Renal cortex interstitium (tissue), 11 donors: Measurements from ENCODE around the gene ABCB6. TPM values are rescaled to one million over a fixed set of nuclear protein-coding genes. Genes with fewer than 3 reads are reported as not detected.

Experiments used
- DNase-seq, 11 donors: peaks; one replicate each; pipeline ENCODE4 v3.0.0-alpha.2; 2013; ENCODE audit warnings: low read depth in 9 of 11, low spot score in 4 of 11; ENCODE audit errors: extremely low read depth in 1 of 11
- polyA plus RNA-seq, 3 donors: library from polyadenylated mRNA; unstranded; fragments of 120-200 nt; gene quantifications; one replicate each; pipeline ENCODE4 v1.2.1, GENCODE V29; 2013; ENCODE audit not compliant: insufficient read length in 3 of 3

The ABCB6 gene
- polyA plus RNA-seq, 3 donors, result 42.1 to 50.2 (median 44.7) TPM

DNA sequence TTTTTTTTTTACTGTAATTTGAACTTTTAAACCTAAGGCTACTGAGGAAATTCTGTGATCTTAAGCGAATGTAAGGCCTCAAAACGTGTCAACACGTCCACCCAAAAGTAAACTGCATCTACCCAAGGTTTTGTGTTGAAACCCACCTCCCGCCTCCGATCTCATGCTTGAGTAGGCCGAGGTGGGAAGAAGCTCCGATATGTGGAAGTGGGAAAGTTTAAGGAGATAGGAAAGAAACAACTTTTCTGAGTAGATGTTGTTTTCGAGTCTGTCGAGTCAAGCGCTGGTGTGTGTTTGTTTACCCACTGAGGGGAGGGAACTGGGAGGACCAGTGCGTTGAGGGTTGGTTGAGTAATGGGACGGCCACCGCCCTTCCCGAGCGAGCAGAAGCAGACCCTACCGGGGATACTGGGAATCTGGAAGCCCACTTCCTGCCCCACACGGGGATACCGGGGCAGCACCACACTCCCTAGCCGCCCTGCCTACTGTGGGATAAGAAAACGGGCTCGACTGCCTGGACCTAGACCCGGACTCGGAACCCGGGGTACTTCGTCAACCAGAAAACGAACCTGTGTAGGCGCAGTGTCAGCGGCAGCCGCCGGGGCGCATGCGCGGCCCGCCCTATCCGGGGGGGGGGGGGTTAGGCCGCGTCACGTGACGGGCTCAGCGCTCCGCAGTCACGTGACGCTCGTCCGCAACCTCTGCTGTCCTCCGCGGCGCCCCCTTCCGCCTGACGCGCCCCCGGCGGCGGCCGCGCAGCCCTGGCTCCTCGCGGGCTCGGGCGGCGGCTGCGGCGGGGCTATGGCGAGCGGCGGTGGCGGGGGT lies 41.0 kb downstream of the ABCB6 start, which contains the start of gene RETREG2:
Gene RETREG2, plus strand, starts transcription at position 724 of the 825 bp plus-strand sequence. Its CDS starts 78 bp downstream, at position 802.
- peak in 10 of 11 donors; percentile 66 to 86 (median 80) for DNase-seq

DNA sequence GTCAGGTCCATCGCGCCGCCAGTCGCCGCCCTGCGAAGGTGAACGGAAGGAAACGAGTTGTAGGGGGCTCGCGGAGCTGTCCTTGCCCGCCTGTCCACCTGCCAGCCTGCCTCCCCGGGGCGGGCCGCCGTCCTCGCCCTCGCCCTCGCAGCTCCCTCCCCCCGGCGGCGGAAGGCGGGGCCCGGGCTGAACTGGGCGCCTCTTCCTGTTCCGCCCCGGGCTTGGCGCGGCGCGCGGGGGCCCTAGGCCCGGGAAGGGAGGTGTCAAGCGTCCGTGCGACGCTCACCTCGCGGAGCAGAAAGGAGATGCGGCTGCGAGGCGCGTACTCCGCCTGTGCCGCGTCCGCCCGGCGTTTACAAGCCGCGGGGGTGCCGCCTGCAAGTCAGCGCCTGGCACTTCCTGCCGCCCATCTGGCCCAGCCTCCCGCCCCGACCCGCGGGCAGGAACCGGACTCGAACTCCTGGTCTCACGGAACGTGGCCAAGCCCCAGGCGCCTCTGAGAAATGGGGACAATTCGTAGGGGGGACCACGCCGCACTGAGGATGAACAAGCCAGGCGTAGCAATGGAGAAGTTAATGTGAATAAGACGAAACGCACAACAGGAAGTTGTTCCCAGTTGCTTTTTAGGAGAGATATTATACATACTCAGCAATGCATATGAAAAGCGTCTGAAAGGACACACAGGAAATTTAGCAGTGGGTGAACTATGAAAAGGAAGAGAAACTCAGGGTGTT lies 41.8 kb downstream of the ABCB6 start, which contains the start of gene CNPPD1:
Gene CNPPD1, minus strand, starts transcription at position 108 of the 734 bp plus-strand sequence. Its CDS starts 97 bp downstream, at position 11.
- peak in 9 of 11 donors; percentile 50 to 78 (median 67) for DNase-seq

DNA sequence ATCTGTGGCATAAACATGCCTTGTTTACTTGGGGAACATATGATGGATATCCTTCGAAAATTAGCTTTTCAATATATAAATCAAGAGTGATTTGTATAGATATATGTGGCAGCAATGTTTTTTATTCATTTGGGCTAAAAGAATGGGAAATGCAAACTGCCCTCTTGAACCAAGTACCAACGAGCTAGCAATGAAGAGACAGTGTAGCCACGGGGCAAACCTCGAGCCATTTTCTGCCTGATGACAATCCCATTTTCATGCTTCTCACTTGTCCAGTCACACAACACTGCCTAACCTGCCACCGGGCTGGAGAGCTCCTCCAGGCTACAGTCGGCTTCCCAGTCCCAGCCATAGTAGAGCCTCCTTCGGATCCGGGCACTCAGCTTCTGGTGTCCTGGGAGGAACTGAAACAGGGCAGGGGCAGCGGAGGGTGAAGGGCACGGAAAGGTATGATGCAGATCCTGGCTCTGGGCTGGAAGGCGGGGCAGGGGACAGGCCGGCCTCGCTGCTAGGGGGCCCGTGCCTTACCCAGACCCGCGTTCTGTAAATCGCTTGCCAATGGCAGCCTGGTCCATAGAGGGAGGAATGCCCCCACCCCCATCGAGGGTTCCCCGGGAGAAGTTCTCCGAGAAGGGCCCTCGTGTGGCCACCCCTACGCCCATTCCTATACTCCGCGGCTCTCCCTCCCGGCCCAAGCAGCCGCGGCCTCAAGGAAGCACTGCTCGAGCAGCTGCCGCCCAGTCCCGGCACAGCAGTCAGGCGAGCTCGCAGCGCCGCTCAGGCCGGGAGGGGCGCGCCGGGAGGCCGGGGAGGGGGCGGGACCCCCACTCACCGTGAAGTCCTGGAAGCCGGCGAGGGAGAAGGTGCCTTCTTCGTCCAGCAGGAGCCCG lies 42.6 kb downstream of the ABCB6 start:
- DNase-seq, result peak in 8 of 11 donors; percentile 9 to 38 (median 25)

DNA sequence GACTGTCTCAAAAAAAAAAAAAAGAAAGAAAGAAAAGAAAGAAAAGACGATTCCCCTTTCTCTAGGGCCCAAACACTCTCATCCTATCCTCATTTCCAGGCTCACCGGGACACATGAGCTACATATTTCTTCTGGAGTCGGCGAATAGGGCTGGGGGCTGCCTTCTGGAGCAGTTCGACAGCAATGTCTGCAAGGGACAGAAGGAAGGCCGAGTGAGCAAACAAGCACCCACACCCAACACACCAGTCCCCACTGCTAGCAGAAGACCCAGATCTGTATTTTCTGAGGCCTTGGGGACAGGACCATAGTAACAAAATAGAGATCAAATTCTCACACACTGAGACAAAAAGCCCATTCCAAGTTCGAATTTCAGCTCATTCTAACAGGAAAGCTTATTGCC lies 43.3 kb downstream of the ABCB6 start:
- no peak for DNase-seq

DNA sequence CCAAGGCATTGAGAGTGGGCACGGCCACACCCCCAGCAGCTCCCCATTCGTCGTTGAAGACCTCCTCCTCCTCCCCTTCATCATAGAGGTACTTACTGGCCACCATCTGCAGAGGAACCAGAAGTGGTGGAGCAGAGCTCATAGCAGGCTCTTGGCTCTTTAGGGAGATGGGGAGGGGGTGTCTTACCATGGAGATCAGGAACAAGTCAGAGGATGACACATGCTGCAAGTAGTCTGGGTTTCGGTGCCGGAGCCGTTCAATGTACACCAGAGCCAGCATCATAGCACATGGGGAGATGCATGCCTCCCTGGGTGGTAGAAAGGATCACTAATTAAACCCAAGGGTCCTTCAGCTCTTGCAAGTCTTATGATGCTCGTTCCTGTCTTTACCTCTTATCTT lies 44.0 kb downstream of the ABCB6 start:
- DNase-seq, result no peak

DNA sequence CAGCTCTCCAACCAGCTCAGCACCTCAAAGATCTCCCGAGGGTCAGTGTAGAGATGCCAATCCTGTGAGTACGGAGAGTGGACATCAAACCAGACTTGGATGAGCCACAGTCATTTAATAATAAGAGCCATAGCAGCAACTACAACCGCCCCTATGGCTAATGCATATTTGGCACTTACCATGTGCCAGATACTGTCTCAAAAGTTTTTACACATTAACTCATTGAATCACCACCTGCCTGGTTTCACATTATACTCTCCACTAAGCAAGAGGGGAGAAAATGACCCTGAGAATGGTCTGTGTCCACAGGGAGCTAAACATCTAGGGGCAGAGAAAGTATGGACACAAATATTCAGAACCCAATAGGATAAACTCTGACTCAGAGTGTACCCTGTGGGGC lies 44.6 kb downstream of the ABCB6 start:
- DNase-seq, result no peak

DNA sequence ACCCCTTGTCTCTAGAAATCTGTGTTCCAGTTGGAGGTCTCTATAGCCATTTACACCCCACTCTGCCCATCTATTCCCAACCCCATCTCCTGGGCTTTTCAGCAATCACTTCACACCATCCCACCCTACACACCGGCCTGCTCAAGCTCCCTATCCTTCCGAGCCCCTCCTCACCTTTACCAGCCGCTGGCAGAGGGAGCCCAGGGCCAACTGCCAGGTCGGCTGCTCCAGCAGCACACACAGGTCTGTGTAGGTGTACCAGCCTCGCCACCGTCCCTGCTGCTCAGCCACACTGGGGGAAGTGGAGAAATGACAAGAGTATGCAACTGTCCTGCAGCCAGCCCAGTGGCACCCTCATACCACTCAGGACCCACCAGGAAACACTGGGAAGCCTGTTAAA lies 45.6 kb downstream of the ABCB6 start:
- DNase-seq, result no peak

DNA sequence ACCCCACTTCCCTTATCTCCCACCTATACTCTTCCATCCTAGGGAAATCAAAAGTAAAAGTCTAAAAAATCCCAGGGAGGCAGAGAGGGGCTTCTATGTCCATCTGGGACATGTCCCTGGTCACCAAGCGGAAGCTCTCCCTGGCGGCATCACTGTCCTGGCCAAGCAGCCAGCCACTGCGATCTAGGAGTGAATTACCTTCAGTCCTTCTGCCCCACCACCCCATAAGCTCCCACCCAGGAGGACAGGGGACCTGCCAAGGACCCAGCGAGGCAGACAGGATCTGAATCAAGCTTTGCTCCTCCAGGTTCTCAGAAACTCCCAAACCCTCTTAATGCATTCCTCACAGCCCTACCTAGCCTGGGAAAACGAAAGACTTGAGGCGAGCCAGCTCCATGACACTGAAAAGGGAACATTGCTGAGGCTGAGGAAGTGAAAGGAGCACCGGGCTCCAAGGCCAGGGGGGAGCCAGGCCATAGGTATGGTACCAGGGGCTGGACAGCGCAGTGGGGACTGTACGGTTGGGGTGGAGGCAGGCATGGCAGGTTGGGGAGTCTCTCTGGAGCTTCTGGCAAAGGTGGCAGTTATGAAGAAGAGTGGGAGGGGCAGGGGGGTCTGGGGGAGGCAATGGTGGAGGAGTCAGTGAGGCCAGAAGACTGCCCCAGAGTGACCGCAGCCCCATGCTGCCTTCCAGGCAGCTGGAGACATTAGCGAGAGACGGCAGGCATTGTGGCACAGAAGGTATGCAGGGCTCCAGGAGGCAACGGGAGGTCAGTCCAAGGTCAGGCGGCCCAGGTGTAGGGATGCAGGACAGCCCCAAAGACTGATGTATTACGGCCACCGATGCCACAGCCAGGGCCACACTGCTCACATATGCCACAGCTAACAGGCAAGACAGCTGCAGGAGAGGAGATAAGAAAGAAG lies 46.3 kb downstream of the ABCB6 start:
- DNase-seq, result no peak

DNA sequence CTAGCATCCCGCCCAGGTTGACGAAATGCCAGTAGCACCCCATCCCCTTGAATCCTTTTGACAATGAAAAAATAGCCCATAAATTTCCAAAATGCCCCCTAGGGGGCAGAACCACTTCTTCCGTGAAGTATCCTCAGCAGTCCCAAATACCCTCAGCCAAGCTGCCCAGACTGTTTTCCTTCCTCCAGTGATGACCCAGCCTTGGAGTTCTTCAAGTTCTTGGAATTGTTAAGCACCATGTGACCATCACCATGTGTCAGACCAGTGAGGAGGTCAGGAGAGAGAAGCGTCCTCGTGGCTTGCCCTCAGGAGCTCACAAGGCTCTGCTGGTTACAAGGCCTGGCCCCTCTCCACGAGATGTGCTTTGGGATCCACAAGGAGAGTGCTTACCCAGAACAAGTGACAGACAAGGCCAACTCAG lies 47.5 kb downstream of the ABCB6 start:
- peak in 5 of 11 donors; percentile 25 to 51 (median 33) for DNase-seq

DNA sequence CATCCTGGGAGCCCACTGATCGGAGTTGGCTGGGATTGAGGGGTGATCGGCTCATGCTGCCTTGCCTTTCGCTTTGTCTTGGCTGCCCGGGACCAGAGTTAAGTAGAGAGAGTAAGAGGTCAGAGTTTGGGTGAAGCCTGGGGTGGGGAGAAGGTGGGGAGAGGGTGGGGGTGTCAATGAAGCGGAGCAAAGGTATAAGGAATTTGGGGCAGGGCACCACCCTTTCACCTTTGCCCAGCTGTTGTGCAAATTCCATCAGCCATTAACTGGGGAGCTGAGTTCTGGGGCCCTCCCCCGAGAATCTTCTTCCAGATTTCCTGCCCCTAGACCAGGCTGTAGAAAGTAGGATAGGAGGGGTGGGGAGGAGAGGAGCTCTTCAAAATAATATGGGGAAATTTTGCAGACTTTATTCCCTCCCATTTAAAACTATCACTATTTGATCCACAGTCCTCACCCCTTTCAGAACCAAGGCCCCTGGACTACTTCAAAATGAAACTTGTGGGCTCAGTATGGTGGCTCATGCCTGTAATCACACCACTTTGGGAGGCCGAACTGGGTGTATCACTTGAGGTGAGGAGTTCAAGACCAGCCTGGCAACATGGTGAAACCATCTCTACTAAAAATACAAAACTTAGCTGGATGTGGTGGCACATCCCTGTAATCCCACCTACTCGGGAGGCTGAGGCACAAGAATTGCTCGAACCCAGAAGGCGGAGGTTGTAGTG lies 48.7 kb downstream of the ABCB6 start, which contains the start of gene SLC23A3:
Gene SLC23A3, minus strand, starts transcription at position 100 of the 725 bp plus-strand sequence. Its CDS starts 45 bp downstream, at position 55.
- no peak for DNase-seq

DNA sequence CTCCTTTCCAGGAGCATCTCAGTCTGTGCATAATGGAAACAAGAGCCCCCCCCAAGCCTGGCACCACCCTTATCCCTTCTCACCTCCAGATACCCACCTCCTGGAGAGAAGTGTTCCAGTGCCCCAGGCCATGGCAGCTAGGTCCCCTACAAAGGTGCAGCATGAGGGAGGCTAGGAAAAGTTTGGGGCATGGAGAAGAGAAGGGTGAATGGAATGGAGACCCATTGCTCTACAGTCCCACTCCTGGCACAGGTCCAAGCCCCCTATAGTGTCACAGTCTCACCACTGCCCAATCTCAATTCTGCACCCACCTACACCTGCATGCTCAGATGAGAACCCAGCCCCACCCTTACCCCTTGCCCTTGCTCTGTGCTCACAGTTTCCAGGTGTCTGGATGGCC lies 49.8 kb downstream of the ABCB6 start:
- no peak for DNase-seq

DNA sequence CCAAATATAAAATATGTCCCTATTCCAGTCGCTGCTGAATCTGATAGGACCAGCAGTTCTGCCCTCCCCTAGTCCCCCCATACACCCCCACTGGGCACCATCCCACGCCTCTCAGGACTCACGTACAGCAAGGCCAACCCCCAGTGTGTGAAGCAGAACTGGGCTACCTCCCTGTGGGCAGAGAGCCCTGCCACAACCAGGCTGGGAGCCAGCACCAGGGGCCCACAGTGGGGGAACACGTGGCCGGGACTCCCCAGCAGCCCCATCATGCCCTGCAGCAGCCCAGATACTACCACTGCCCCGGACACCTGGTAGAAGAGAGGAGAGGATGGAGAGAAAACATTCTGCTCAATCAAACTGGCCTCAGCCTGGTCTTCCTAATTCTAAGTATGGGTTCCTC lies 50.2 kb downstream of the ABCB6 start:
- DNase-seq, result no peak

DNA sequence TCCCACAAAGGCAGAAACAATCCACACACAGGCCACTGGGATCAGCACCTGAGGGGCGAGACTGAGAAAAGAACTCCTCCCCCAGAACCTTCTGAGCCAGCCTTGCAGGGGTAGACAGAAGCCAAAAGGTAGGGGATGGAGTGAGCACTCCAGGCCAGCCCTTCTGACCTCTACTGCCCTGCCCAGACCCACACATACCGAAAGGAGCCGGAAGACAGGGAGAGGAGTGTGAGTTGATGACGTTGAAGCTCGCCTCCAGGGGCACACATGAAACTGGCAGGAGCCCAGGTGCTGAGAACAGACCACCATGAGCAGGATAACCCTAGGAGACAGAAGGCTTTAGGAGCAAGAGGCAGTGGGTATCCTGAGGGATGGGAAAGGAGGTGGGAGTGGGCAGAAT lies 50.8 kb downstream of the ABCB6 start:
- DNase-seq, result no peak

DNA sequence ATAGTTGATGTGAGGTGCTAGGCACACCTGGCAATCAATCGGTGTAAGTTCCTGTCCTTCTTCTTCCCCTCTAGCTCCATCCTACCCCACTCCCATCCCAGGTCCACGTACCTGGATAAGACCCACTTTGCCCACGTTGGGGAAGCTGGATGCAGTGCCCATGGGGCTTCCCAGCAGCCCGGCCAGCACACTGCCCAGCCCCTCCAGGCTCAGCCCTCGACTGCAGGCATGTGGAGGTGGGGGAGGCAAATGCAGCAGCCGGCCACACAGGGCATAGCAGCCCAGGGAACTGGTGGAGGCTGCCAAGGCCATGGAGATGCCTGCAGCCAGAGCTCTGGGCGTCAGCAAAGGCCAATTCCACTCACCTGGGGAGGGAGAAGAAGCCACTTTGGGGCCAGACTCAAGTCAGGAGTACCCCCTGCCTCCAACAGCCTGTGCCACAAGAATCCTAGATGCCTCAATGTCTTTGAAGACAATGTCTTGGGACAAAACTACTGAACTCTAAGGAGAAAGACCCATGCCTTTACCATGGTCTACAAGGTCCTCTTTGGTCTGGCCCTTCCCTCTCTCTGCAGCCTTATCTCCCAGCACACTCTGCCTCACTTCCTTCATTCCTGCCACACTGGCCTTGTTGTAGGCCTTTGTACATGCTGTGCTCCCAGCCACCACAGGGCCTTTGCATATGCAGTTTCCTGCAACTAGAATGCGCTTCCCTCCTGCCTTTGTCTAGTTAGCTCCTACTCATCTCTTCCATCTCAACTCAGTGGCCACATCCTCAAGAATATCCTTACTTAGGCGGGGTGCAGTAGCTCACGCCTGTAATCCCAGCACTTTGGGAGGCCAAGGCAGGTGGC lies 53.5 kb downstream of the ABCB6 start:
- no peak for DNase-seq

DNA sequence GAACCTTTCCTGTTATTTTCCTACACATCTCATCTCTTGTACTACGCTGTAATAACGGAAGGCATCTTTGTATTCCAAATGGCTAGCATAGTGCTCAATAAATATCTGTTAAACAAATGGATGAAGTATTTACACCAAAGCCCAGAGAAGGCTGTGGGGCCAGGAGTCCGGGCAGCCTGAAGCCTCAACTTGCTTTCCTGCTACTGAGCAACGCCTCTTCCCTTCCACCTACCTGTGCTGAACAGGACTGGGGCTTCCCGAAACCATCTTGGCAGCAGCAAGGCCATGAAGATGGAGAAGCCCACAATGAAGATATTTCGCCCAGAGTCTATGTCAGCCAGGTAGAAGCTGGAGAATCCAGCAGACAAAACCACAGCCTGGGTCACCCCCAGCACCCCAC lies 55.6 kb downstream of the ABCB6 start:
- no peak for DNase-seq

DNA sequence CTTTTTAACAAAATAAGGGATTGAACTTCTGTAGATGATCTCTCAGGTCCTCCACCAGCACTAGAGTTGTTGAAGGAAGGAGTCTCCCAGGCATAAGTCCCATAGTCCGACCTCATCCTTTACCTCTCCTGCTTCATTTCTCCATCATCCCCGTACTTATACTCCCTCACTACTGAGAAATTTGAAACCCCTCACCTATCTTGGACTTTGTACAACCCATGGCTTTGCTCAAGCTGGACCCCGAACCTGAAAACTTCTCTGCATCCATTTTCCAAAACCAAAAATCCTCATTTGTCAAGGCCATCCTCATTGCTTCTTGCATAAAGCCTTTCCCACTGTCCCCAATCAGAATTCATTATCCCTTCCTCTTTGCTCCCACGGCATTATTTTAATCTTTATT lies 57.7 kb downstream of the ABCB6 start:
- DNase-seq, result no peak
